KOPT-K1 (cell line): ENCODE results near the gene ZNF407.

ENCODE experiments used
- H3K27ac ChIP-seq: fragments of 200-600 bp; sonication (generic); 2 replicates; pipeline ENCODE4 v1.5.1; 2016; ENCODE audit warnings: antibody characterized with exemption, mild to moderate bottlenecking, low read depth, low read length; ENCODE audit not compliant: poor library complexity, severe bottlenecking
- H3K36me3 ChIP-seq: fragments of 200-600 bp; sonication (generic); 2 replicates; pipeline ENCODE4 v1.5.1; 2017; ENCODE audit warnings: antibody characterized with exemption, mild to moderate bottlenecking, low read length, moderate library complexity; ENCODE audit not compliant: insufficient read depth
- H3K9me3 ChIP-seq: fragments of 200-600 bp; sonication (generic); 2 replicates; pipeline ENCODE4 v1.5.1; 2017; ENCODE audit warnings: antibody characterized with exemption, low read length, mild to moderate bottlenecking; ENCODE audit not compliant: insufficient read depth, poor library complexity, severe bottlenecking

ZNF407 gene

GRCh38 chr18:74836296-74837139 is 238.8 kb downstream of the ZNF407 start:
- Histone ChIP-seq H3K36me3 (no peaks in the 10 kb centered on the region), H3K27ac (no peak overlapping the region), H3K9me3 (no peaks in the 10 kb centered on the region)

GRCh38 chr18:74840492-74841167 is 243.0 kb downstream of the ZNF407 start:
- H3K36me3 ChIP-seq, result no peaks in the 10 kb centered on the region
- H3K27ac ChIP-seq, result no peak overlapping the region
- no peaks in the 10 kb centered on the region for H3K9me3 ChIP-seq

GRCh38 chr18:74841248-74841647 is 243.6 kb downstream of the ZNF407 start:
- Histone ChIP-seq H3K36me3 (no peaks in the 10 kb centered on the region), H3K9me3 (no peaks in the 10 kb centered on the region), H3K27ac (no peak overlapping the region)

- H3K27ac ChIP-seq, result no peak overlapping the region
- no peaks in the 10 kb centered on the region for H3K9me3 ChIP-seq
Measured at GRCh38 chr18:74849301-74849700, 251.6 kb downstream of the ZNF407 start.

GRCh38 chr18:74856434-74856833 is 258.8 kb downstream of the ZNF407 start:
- Histone ChIP-seq H3K27ac (no peak overlapping the region), H3K36me3 (no peaks in the 10 kb centered on the region), H3K9me3 (no peaks in the 10 kb centered on the region)

More at GRCh38 chr18:74849301-74849700, 251.6 kb downstream of the ZNF407 start:
- H3K36me3 ChIP-seq, result no peaks in the 10 kb centered on the region

GRCh38 chr18:74856928-74857327 is 259.3 kb downstream of the ZNF407 start:
- Histone ChIP-seq H3K9me3 (no peaks in the 10 kb centered on the region), H3K27ac (no peak overlapping the region), H3K36me3 (no peaks in the 10 kb centered on the region)

- H3K27ac ChIP-seq, result no peak overlapping the region
- H3K36me3 ChIP-seq, result no peaks in the 10 kb centered on the region
- no peaks in the 10 kb centered on the region for H3K9me3 ChIP-seq
Measured at GRCh38 chr18:74857901-74858300, 260.2 kb downstream of the ZNF407 start.

- H3K9me3 ChIP-seq, result no peaks in the 10 kb centered on the region
- H3K27ac ChIP-seq, result no peak overlapping the region
- H3K36me3 ChIP-seq, result no peaks in the 10 kb centered on the region
Measured at GRCh38 chr18:74861154-74861553, 263.5 kb downstream of the ZNF407 start.

GRCh38 chr18:74862094-74862493 is 264.4 kb downstream of the ZNF407 start:
- no peak overlapping the region for H3K27ac ChIP-seq
- no peaks in the 10 kb centered on the region for H3K36me3 ChIP-seq
- no peaks in the 10 kb centered on the region for H3K9me3 ChIP-seq

GRCh38 chr18:74866577-74866976 is 268.9 kb downstream of the ZNF407 start:
- H3K36me3 ChIP-seq, result no peaks in the 10 kb centered on the region
- no peak overlapping the region for H3K27ac ChIP-seq
- H3K9me3 ChIP-seq, result no peaks in the 10 kb centered on the region

- no peaks in the 10 kb centered on the region for H3K9me3 ChIP-seq
- H3K27ac ChIP-seq, result no peak overlapping the region
- no peaks in the 10 kb centered on the region for H3K36me3 ChIP-seq
Measured at GRCh38 chr18:74868461-74868860, 270.8 kb downstream of the ZNF407 start.

GRCh38 chr18:74869904-74870863 is 272.5 kb downstream of the ZNF407 start:
- no peaks in the 10 kb centered on the region for H3K36me3 ChIP-seq
- no peak overlapping the region for H3K27ac ChIP-seq
- H3K9me3 ChIP-seq, result no peaks in the 10 kb centered on the region

- Histone ChIP-seq H3K27ac (no peak overlapping the region), H3K36me3 (no peaks in the 10 kb centered on the region), H3K9me3 (no peaks in the 10 kb centered on the region)
Measured at GRCh38 chr18:74870950-74871349, 273.3 kb downstream of the ZNF407 start.

GRCh38 chr18:74873629-74874028 is 276.0 kb downstream of the ZNF407 start:
- Histone ChIP-seq H3K9me3 (no peaks in the 10 kb centered on the region), H3K27ac (no peak overlapping the region), H3K36me3 (no peaks in the 10 kb centered on the region)

- H3K36me3 ChIP-seq, result no peaks in the 10 kb centered on the region
- H3K9me3 ChIP-seq, result no peaks in the 10 kb centered on the region
- H3K27ac ChIP-seq, result no peak overlapping the region
Measured at GRCh38 chr18:74874351-74874750, 276.7 kb downstream of the ZNF407 start.
